Suprapubic skin (tissue), 4 donors: ENCODE results near the gene KIAA1217. TPM values are rescaled to one million over a fixed set of nuclear protein-coding genes. Genes with fewer than 3 reads are reported as not detected.

Source experiments
- DNase-seq, 2 donors: peaks; one replicate each; pipeline ENCODE4 v3.0.0-alpha.2; 2019; ENCODE audit warnings: low spot score in 2 of 2
- H3K27ac ChIP-seq: fragments of 200-600 bp; sonication (generic); one replicate; pipeline ENCODE4 v1.5.1; 2019
- H3K27me3 ChIP-seq: fragments of 200-600 bp; sonication (generic); one replicate; pipeline ENCODE4 v1.5.1; 2019
- H3K36me3 ChIP-seq: fragments of 200-600 bp; sonication (generic); one replicate; pipeline ENCODE4 v1.5.1; 2019
- H3K4me1 ChIP-seq: fragments of 200-600 bp; sonication (generic); one replicate; pipeline ENCODE4 v1.5.1; 2019
- H3K4me3 ChIP-seq: fragments of 200-600 bp; sonication (generic); one replicate; pipeline ENCODE4 v1.5.1; 2019; ENCODE audit warnings: mild to moderate bottlenecking
- H3K9me3 ChIP-seq: fragments of 200-600 bp; sonication (generic); one replicate; pipeline ENCODE4 v1.5.1; 2019
- CTCF ChIP-seq, 2 donors: fragments of 200-600 bp in 1 of 2; fragments of 450-650 bp in 1 of 2; sonication (generic) in 1 of 2; IDR thresholded peaks; one replicate each; pipeline ENCODE4 v1.5.1; 2016 to 2019; ENCODE audit warnings: antibody characterized with exemption in 2 of 2, mild to moderate bottlenecking in 1 of 2, moderate library complexity in 1 of 2
- EP300 ChIP-seq: sonication (generic); formaldehyde crosslinking; IDR thresholded peaks from one replicate; pipeline ENCODE4 v1.6.1; 2017; ENCODE audit warnings: antibody characterized with exemption
- POLR2A ChIP-seq, 2 donors: fragments of 450-650 bp; IDR thresholded peaks; one replicate each; pipeline ENCODE4 v1.6.1; 2017; ENCODE audit warnings: antibody characterized with exemption in 2 of 2, mild to moderate bottlenecking in 2 of 2, moderate library complexity in 2 of 2
- POLR2AphosphoS5 ChIP-seq, 3 donors: sonication (generic); formaldehyde crosslinking; IDR thresholded peaks; one replicate each; pipeline ENCODE4 v1.6.1; 2017; ENCODE audit warnings: antibody characterized with exemption in 3 of 3
- WGBS: methylation state at CpG from one replicate; pipeline ENCODE4 v1.1.5; 2018; 5-methylcytosine and 5-hydroxymethylcytosine counted together
- total RNA-seq, 4 donors: library from RNA; depleted of rRNA; stranded (reverse); fragments of >200 nt; gene quantifications; one replicate each; pipeline ENCODE4 v1.1.0, GENCODE V29; 2016

Gene KIAA1217
- total RNA-seq, 4 donors from 2014 or later = 59.2 to 109 (median 72.1) TPM

DNA sequence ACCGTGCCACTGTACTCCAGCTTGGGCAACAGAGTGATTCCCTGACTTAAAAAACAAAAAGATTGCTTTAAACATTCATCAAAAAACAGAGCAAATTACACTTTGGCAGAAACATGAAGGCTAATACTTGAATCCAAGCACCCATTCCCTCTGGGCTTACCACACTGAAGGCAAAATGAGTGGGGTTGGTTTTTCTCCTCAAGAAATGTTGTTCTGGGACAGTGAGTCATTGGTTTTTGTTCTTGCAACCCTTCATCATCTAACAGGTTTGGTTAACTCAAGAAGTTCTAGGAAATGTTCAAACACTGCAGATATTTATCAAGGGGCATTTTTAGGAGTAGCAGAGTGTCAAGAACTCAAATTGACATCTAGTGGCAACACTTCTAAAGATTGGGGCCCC lies 60.5 kb downstream of the KIAA1217 start:
- 86% methylated on average over 1 of the region's 1 CpG for WGBS
- TF ChIP-seq EP300 = no peak
- TF ChIP-seq POLR2A (IDR thresholded peaks at IDR 0.05) = no peak
- TF ChIP-seq CTCF (IDR thresholded peaks at IDR 0.05) = no peak
- TF ChIP-seq POLR2AphosphoS5 (IDR thresholded peaks at IDR 0.05) = no peak
- Histone ChIP-seq H3K4me1 (peaks cover 7% of the 10 kb centered on the region), H3K27me3 (no peaks in the 10 kb centered on the region), H3K36me3 (no peaks in the 10 kb centered on the region), H3K4me3 (no peak overlapping the region), H3K27ac (no peak overlapping the region), H3K9me3 (no peaks in the 10 kb centered on the region)
- no peak for DNase-seq

DNA sequence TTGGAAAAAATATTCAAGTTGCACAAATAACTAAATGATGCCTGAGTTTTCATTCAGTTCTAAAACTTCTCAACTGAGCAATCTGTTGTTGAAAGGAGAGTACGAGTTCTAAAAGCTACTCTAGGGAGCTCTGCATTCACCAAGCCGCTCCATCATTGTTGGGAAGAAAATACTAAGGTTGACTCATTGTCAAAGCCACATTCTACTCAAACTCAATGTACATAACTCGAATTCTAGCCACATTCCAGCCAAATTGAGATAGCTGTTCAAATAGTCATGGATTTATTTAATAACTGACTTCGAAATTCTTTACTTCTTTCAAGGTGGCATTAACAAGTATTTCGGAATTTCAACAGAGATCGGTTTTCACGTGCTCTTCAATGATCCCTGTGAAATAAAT lies 63.4 kb downstream of the KIAA1217 start:
- H3K27ac ChIP-seq = no peak overlapping the region
- no peak for DNase-seq
- no peaks in the 10 kb centered on the region for H3K9me3 ChIP-seq
- 78% methylated on average over 7 of the region's 7 CpGs for whole genome bisulfite sequencing
- no peaks in the 10 kb centered on the region for H3K4me1 ChIP-seq
- no peak overlapping the region for H3K4me3 ChIP-seq
- peaks cover 2% of the 10 kb centered on the region for H3K36me3 ChIP-seq
- TF ChIP-seq EP300 (no peak), POLR2A (IDR thresholded peaks at IDR 0.05) (no peak), CTCF (IDR thresholded peaks at IDR 0.05) (no peak), POLR2AphosphoS5 (IDR thresholded peaks at IDR 0.05) (no peak)
- no peaks in the 10 kb centered on the region for H3K27me3 ChIP-seq

DNA sequence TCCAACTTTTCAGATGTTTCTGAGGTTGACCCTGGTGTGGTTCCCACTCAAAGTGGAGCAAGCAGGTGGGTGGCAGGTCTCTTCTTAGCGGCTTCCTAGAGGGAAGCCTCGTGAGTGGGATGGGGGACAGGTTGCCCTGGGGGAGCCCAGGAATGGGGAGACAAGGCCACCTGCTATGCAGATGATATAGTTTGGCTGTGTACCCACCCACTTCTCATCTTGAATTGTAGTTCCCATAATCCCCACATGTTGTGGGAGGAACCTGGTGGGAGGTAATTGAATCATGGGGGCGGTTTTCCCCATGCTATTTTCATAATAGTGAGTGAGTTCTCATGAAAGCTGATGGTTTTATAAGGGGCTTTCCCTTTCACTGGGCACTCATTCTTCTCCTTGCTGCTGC lies 68.3 kb downstream of the KIAA1217 start:
- TF ChIP-seq EP300 = no peak
- H3K4me1 ChIP-seq = no peaks in the 10 kb centered on the region
- peaks cover 2% of the 10 kb centered on the region for H3K36me3 ChIP-seq
- DNase-seq = no peak
- H3K27ac ChIP-seq = no peak overlapping the region
- no peaks in the 10 kb centered on the region for H3K27me3 ChIP-seq
- no peaks in the 10 kb centered on the region for H3K9me3 ChIP-seq
- H3K4me3 ChIP-seq = no peak overlapping the region
- 89% methylated on average over 3 of the region's 3 CpGs for WGBS

DNA sequence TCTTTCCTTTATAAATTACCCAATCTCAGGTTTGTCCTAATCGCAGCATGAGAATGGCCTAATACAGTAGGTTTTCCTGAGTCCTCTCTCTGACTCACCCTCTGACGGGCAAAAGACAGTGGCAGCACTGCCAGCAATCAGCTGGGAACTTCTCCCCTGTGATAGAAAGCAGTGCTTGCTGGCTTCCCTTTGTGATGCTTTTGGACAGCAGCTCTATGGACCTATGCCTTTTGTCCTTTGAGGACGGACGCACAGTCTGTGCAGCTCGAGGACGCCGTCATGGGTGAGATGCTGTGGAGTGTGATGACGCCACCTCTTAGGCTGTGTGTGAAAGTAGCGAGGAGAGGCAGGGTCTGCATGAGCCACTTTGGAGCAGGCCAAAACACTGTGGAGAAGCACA lies 68.8 kb downstream of the KIAA1217 start:
- TF ChIP-seq POLR2A (IDR thresholded peaks at IDR 0.05) (no peak), EP300 (no peak), POLR2AphosphoS5 (IDR thresholded peaks at IDR 0.05) (no peak), CTCF (IDR thresholded peaks at IDR 0.05) (no peak)
- H3K4me3 ChIP-seq = no peak overlapping the region
- H3K36me3 ChIP-seq = peaks cover 2% of the 10 kb centered on the region
- no peak overlapping the region for H3K27ac ChIP-seq
- H3K4me1 ChIP-seq = no peaks in the 10 kb centered on the region
- H3K9me3 ChIP-seq = no peaks in the 10 kb centered on the region
- WGBS = 96% methylated on average over 9 of the region's 9 CpGs
- DNase-seq = no peak
- H3K27me3 ChIP-seq = no peaks in the 10 kb centered on the region

DNA sequence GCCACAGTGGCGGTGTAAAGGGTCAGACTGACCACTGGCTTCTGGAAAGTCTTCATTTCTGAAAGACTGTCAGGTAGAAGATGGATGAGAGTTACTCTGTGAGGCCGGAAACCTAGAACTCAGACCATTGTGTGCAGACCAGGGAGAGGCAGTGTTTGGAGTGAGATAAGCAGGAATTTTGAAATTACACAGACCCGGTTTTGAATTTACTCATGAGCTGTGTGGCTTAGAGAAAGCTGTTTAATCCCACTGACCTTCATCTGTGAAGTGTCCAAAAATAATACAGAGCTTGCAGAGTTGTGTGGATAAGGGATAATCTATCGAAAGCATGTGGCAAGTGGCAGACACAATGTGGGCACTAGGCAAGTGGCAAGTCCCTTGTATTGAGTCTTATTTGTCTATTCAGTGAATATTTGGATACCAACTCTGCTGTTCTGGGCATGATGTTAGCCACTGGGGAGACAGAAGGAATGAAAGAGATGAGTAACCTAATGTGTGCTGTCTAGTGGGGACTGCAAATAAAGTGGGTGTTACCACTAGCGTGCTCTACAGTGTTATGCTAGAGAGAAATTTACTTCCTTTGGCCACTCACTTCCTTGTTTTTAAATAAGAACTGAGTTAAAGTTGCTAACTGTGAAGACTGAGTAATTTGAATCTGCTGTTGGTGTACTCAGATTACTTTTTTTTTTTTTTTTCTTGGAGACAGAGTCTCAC lies 69.4 kb downstream of the KIAA1217 start:
- H3K27ac ChIP-seq = no peak overlapping the region
- H3K27me3 ChIP-seq = no peaks in the 10 kb centered on the region
- H3K4me3 ChIP-seq = no peak overlapping the region
- 93% methylated on average over 5 of the region's 5 CpGs for WGBS
- DNase-seq = no peak
- H3K36me3 ChIP-seq = peaks cover 2% of the 10 kb centered on the region
- no peaks in the 10 kb centered on the region for H3K4me1 ChIP-seq
- H3K9me3 ChIP-seq = no peaks in the 10 kb centered on the region
- TF ChIP-seq EP300 (no peak), POLR2A (IDR thresholded peaks at IDR 0.05) (no peak), POLR2AphosphoS5 (IDR thresholded peaks at IDR 0.05) (no peak), CTCF (IDR thresholded peaks at IDR 0.05) (no peak)

- no peaks in the 10 kb centered on the region for H3K4me1 ChIP-seq
- TF ChIP-seq CTCF (IDR thresholded peaks at IDR 0.05) (no peak), EP300 (no peak), POLR2AphosphoS5 (IDR thresholded peaks at IDR 0.05) (no peak), POLR2A (IDR thresholded peaks at IDR 0.05) (no peak)
- no peak for DNase-seq
- H3K9me3 ChIP-seq = no peaks in the 10 kb centered on the region
- no peaks in the 10 kb centered on the region for H3K27me3 ChIP-seq
- peaks cover 2% of the 10 kb centered on the region for H3K36me3 ChIP-seq
- H3K27ac ChIP-seq = no peak overlapping the region
- H3K4me3 ChIP-seq = no peak overlapping the region
Measured at GRCh38 chr10:24279166-24279565, 70.2 kb downstream of the KIAA1217 start.
